Measurements from ENCODE around the gene IL21R. TPM values are rescaled to one million over a fixed set of nuclear protein-coding genes. Genes with fewer than 3 reads are reported as not detected.

IL21R gene
- total and polyA plus RNA-seq, 10 of the 15 experiments (the other 5 are each of a cell fraction or from before 2014, with no cell fraction given), result 5.3 to 138 (median 82.5) TPM

DNA sequence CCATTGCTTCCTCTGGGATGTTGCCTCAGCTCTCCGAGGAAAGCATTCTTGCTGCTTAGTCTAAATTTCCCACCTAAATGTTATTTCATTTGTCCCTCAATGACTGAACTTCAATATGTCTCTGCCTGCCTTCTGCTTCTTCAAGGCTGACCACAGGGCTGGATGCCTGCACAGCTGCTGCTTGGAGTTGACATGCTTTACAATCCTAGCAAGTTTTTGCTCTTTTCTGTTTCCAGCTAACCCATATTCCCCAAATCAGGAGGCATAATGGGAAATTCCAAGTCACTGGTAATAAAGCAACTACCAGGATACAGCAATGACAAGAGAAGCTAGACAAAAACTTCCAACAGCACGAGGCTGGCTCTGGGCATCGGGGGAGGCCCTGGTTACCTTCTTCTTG lies 98.8 kb downstream of the IL21R start:
- no peak overlapping the region for H2AFZ ChIP-seq (ENCODE audit: control insufficient read depth, low read depth, low read length)
- FAIRE-seq (no peak), DNase-seq (ENCODE audit: low read depth, low spot score) (no peak), ATAC-seq (no peak)
- H3K4me2 ChIP-seq (ENCODE audit: control insufficient read depth, insufficient read depth), result no peak overlapping the region
- in situ Hi-C loops (cut with MboI), result no loop called here
- intact Hi-C loops (cut with micrococcal nuclease; ENCODE audit: unreplicated experiment), result no loop called here
- 98% methylated on average over 3 of the region's 3 CpGs for WGBS (ENCODE audit: insufficient coverage, insufficient replicate concordance, low lambda C conversion rate, missing lambda C conversion rate)
- H3K36me3 ChIP-seq (ENCODE audit: control insufficient read depth in 2 of 2, insufficient read depth in 2 of 2, low read length in 1 of 2), result peaks cover 23 to 37% of the 10 kb centered on the region in 2 experiments
- POLR2A ChIA-PET, result no interaction called here
- no TSS peak for BruUV-seq (replicated peaks)
- H3K9ac ChIP-seq (ENCODE audit: control insufficient read depth, insufficient read depth, low read length), result no peak overlapping the region
- H3K4me3 ChIP-seq, result no peak overlapping the region
- SMC1A ChIA-PET (ENCODE audit: uncharacterized antibody, unreplicated experiment), result no interaction called here
- no peaks in the 10 kb centered on the region for H3K27me3 ChIP-seq (replicated peaks in 1 of 2; ENCODE audit: control insufficient read depth in 2 of 2, insufficient read depth in 2 of 2, low read length in 1 of 2)
- H3K79me2 ChIP-seq (ENCODE audit: control insufficient read depth, insufficient read depth, low read length), result no peaks in the 10 kb centered on the region
- H3K4me1 ChIP-seq (ENCODE audit: control insufficient read depth, insufficient read depth, low read length), result no peaks in the 10 kb centered on the region
- no peaks in the 10 kb centered on the region; the same call in 1 of the 2 replicates for H4K20me1 ChIP-seq (ENCODE audit: control insufficient read depth, insufficient read depth)
- TF ChIP-seq CHD2 (IDR thresholded peaks at IDR 0.05; ENCODE audit: borderline replicate concordance, low read depth, low read length), result no peak
- TF ChIP-seq, protein P1, sequence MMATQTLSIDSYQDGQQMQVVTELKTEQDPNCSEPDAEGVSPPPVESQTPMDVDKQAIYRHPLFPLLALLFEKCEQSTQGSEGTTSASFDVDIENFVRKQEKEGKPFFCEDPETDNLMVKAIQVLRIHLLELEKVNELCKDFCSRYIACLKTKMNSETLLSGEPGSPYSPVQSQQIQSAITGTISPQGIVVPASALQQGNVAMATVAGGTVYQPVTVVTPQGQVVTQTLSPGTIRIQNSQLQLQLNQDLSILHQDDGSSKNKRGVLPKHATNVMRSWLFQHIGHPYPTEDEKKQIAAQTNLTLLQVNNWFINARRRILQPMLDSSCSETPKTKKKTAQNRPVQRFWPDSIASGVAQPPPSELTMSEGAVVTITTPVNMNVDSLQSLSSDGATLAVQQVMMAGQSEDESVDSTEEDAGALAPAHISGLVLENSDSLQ (IDR thresholded peaks at IDR 0.05), result no peak
- no peak for TF ChIP-seq SUZ12 (IDR thresholded peaks at IDR 0.05; ENCODE audit: unreplicated experiment)
- no peak for TF ChIP-seq FOXM1 (IDR thresholded peaks at IDR 0.05; ENCODE audit: low read depth, low read length)
- no peak overlapping the region for H3K27ac ChIP-seq (ENCODE audit: control insufficient read depth, insufficient read depth)
- CTCF ChIA-PET, result interaction anchor here (1.4 kb wide), 1 partner anchor 32 kb away, joined by 3 read pairs; no protein-coding TSS in a partner anchor
- no peaks in the 10 kb centered on the region for H3K9me3 ChIP-seq (replicated peaks; ENCODE audit: control insufficient read depth, insufficient read depth, low read length)
- RAD21 ChIA-PET (ENCODE audit: unreplicated experiment), result no interaction called here

Other genes starting within 250 kb of the IL21R start
- gene KDM8, start 198.6 kb upstream of the IL21R start, total RNA-seq (2014; rRNA removed), result 6.9 and 8.9 TPM in 2 replicates
- 4.1 and 4.2 TPM in 2 replicates for gene KDM8, start 198.6 kb upstream of the IL21R start, total RNA-seq (2014; rRNA removed; fragmentation: Illumina TruSeq; extraction: Trizol)
- 6.6 and 7.8 TPM in 2 replicates for gene KDM8, start 198.6 kb upstream of the IL21R start, total RNA-seq (2021)
- 2.8 and 6.1 TPM in 2 replicates for gene KDM8, start 198.6 kb upstream of the IL21R start, polyA plus RNA-seq (2011; rRNA removed)
- 3.9 and 4.1 TPM in 2 replicates for gene KDM8, start 198.6 kb upstream of the IL21R start, polyA plus RNA-seq (2014; fragmentation: Illumina TruSeq; extraction: Trizol)
- 1 to 10 TPM in 1 of 2 experiments, under 1 TPM in 1; 0.79 to 1.3 TPM for gene KDM8, start 198.6 kb upstream of the IL21R start, polyA plus RNA-seq (2014; fragmentation: Nextera tagmentation; extraction: Ambion mirVana)
- gene KDM8, start 198.6 kb upstream of the IL21R start, polyA plus RNA-seq (2014; rRNA removed), result 5.5 and 7.3 TPM in 2 replicates
- gene KDM8, start 198.6 kb upstream of the IL21R start, polyA plus RNA-seq (2016; fragmentation: Nextera tagmentation; extraction: Ambion mirVana), result 1 to 10 TPM; 8.0 to 8.7 TPM
- 62.8 and 69.0 TPM in 2 replicates for gene NSMCE1, start 133.4 kb upstream of the IL21R start, total RNA-seq (2014; rRNA removed)
- gene NSMCE1, start 133.4 kb upstream of the IL21R start, total RNA-seq (2014; rRNA removed; fragmentation: Illumina TruSeq; extraction: Trizol), result 63.8 and 66.7 TPM in 2 replicates
- 62.4 and 66.5 TPM in 2 replicates for gene NSMCE1, start 133.4 kb upstream of the IL21R start, total RNA-seq (2021)
- 51.7 and 54.0 TPM in 2 replicates for gene NSMCE1, start 133.4 kb upstream of the IL21R start, polyA plus RNA-seq (2011; rRNA removed)
- 52.4 and 79.0 TPM in 2 replicates for gene NSMCE1, start 133.4 kb upstream of the IL21R start, polyA plus RNA-seq (2014; fragmentation: Illumina TruSeq; extraction: Trizol)
- gene NSMCE1, start 133.4 kb upstream of the IL21R start, polyA plus RNA-seq (2014; fragmentation: Nextera tagmentation; extraction: Ambion mirVana), result 100 to 1,000 TPM; 168 to 214 TPM
- 59.4 and 62.6 TPM in 2 replicates for gene NSMCE1, start 133.4 kb upstream of the IL21R start, polyA plus RNA-seq (2014; rRNA removed)
- 100 to 1,000 TPM; 110 to 120 TPM for gene NSMCE1, start 133.4 kb upstream of the IL21R start, polyA plus RNA-seq (2016; fragmentation: Nextera tagmentation; extraction: Ambion mirVana)
- 36.5 and 39.0 TPM in 2 replicates for gene IL4R, start 88.2 kb upstream of the IL21R start, total RNA-seq (2014; rRNA removed)
- gene IL4R, start 88.2 kb upstream of the IL21R start, total RNA-seq (2014; rRNA removed; fragmentation: Illumina TruSeq; extraction: Trizol), result 33.8 and 34.3 TPM in 2 replicates
- gene IL4R, start 88.2 kb upstream of the IL21R start, total RNA-seq (2021), result 69.5 and 70.4 TPM in 2 replicates
- 42.8 and 69.2 TPM in 2 replicates for gene IL4R, start 88.2 kb upstream of the IL21R start, polyA plus RNA-seq (2011; rRNA removed)
- gene IL4R, start 88.2 kb upstream of the IL21R start, polyA plus RNA-seq (2014; fragmentation: Illumina TruSeq; extraction: Trizol), result 19.4 and 39.4 TPM in 2 replicates
- 1 to 10 TPM; 2.6 to 8.5 TPM for gene IL4R, start 88.2 kb upstream of the IL21R start, polyA plus RNA-seq (2014; fragmentation: Nextera tagmentation; extraction: Ambion mirVana)
- 67.3 and 68.6 TPM in 2 replicates for gene IL4R, start 88.2 kb upstream of the IL21R start, polyA plus RNA-seq (2014; rRNA removed)
- gene IL4R, start 88.2 kb upstream of the IL21R start, polyA plus RNA-seq (2016; fragmentation: Nextera tagmentation; extraction: Ambion mirVana), result 10 to 100 TPM; 13.8 to 17.6 TPM
- gene GTF3C1, start 147.7 kb downstream of the IL21R start, total RNA-seq (2014; rRNA removed), result 40.5 and 46.4 TPM in 2 replicates
- gene GTF3C1, start 147.7 kb downstream of the IL21R start, total RNA-seq (2014; rRNA removed; fragmentation: Illumina TruSeq; extraction: Trizol), result 22.9 and 26.7 TPM in 2 replicates
- gene GTF3C1, start 147.7 kb downstream of the IL21R start, total RNA-seq (2021), result 54.2 and 60.9 TPM in 2 replicates
- gene GTF3C1, start 147.7 kb downstream of the IL21R start, polyA plus RNA-seq (2011; rRNA removed), result 9.8 and 19.0 TPM in 2 replicates
- 18.8 and 38.7 TPM in 2 replicates for gene GTF3C1, start 147.7 kb downstream of the IL21R start, polyA plus RNA-seq (2014; fragmentation: Illumina TruSeq; extraction: Trizol)
- 1 to 10 TPM in 1 of 2 experiments, under 1 TPM in 1; 0.98 to 5.4 TPM for gene GTF3C1, start 147.7 kb downstream of the IL21R start, polyA plus RNA-seq (2014; fragmentation: Nextera tagmentation; extraction: Ambion mirVana)
- 35.2 and 51.9 TPM in 2 replicates for gene GTF3C1, start 147.7 kb downstream of the IL21R start, polyA plus RNA-seq (2014; rRNA removed)
- gene GTF3C1, start 147.7 kb downstream of the IL21R start, polyA plus RNA-seq (2016; fragmentation: Nextera tagmentation; extraction: Ambion mirVana), result 10 to 100 TPM; 33.3 to 35.9 TPM
- gene KATNIP, start 148.0 kb downstream of the IL21R start, total RNA-seq (2014; rRNA removed), result 8.0 and 8.2 TPM in 2 replicates
- 8.2 and 9.7 TPM in 2 replicates for gene KATNIP, start 148.0 kb downstream of the IL21R start, total RNA-seq (2014; rRNA removed; fragmentation: Illumina TruSeq; extraction: Trizol)
- 9.7 and 13.8 TPM in 2 replicates for gene KATNIP, start 148.0 kb downstream of the IL21R start, total RNA-seq (2021)
- gene KATNIP, start 148.0 kb downstream of the IL21R start, polyA plus RNA-seq (2011; rRNA removed), result 6.6 and 9.6 TPM in 2 replicates
- 9.7 and 11.4 TPM in 2 replicates for gene KATNIP, start 148.0 kb downstream of the IL21R start, polyA plus RNA-seq (2014; fragmentation: Illumina TruSeq; extraction: Trizol)
- 1 to 10 TPM; 1.6 to 2.5 TPM for gene KATNIP, start 148.0 kb downstream of the IL21R start, polyA plus RNA-seq (2014; fragmentation: Nextera tagmentation; extraction: Ambion mirVana)
- 7.2 and 9.0 TPM in 2 replicates for gene KATNIP, start 148.0 kb downstream of the IL21R start, polyA plus RNA-seq (2014; rRNA removed)
- 10 to 100 TPM in 1 of 2 experiments, 1 to 10 TPM in 1; 8.6 to 10.7 TPM for gene KATNIP, start 148.0 kb downstream of the IL21R start, polyA plus RNA-seq (2016; fragmentation: Nextera tagmentation; extraction: Ambion mirVana)